Colonic mucosa (tissue), 4 donors: Measurements from ENCODE around the gene TSPAN9. TPM values are rescaled to one million over a fixed set of nuclear protein-coding genes. Genes with fewer than 3 reads are reported as not detected.

Experiments used
- DNase-seq: peaks from one replicate; pipeline ENCODE4 v3.0.0-alpha.2; 2020
- H3K27ac ChIP-seq: fragments of 200-600 bp; one replicate; pipeline ENCODE4 v1.8.0; 2021
- H3K27me3 ChIP-seq: fragments of 200-600 bp; one replicate; pipeline ENCODE4 v1.8.0; 2021
- H3K36me3 ChIP-seq: fragments of 200-600 bp; one replicate; pipeline ENCODE4 v1.8.0; 2021
- H3K4me1 ChIP-seq: fragments of 200-600 bp; one replicate; pipeline ENCODE4 v1.8.0; 2021; ENCODE audit warnings: mild to moderate bottlenecking
- H3K4me3 ChIP-seq: fragments of 200-600 bp; one replicate; pipeline ENCODE4 v1.8.0; 2021
- H3K9ac ChIP-seq, 2 donors: one replicate each; pipeline ENCODE4 v1.7.0; 2013; ENCODE audit warnings: control low read depth in 2 of 2, low read depth in 2 of 2, low read length in 2 of 2
- H3K9me3 ChIP-seq: fragments of 200-600 bp; one replicate; pipeline ENCODE4 v1.8.0; 2021
- intact Hi-C: fragments of 100-400 bp; cut with DNase I; formaldehyde crosslinking; loops from one replicate; pipeline ENCODE4 v1.14.1; 2022
- total RNA-seq, 2 donors: library from RNA; stranded (reverse); fragmentation: NEBNext Ultra II Directional in 1 of 2; extraction: Animal tissue kit (Norgen Biotek cat#: 25700) in 1 of 2; gene quantifications; one replicate each; pipeline ENCODE4 v1.2.1, GENCODE V29; 2021
- TF ChIP-seq, protein P1 (sequence below): fragments of 200-600 bp; IDR thresholded peaks from one replicate; pipeline ENCODE4 v1.8.0; 2022; ENCODE audit warnings: antibody characterized with exemption, mild to moderate bottlenecking
- donor health status: healthy.
- donor health status: DM: no; HTN: no; CAD: no.
- donor health status: DM: no; HTN: no; CAD: no.

The TSPAN9 gene
- total RNA-seq, 2 donors from 2014 or later: 4.7 to 9.9 TPM

DNA sequence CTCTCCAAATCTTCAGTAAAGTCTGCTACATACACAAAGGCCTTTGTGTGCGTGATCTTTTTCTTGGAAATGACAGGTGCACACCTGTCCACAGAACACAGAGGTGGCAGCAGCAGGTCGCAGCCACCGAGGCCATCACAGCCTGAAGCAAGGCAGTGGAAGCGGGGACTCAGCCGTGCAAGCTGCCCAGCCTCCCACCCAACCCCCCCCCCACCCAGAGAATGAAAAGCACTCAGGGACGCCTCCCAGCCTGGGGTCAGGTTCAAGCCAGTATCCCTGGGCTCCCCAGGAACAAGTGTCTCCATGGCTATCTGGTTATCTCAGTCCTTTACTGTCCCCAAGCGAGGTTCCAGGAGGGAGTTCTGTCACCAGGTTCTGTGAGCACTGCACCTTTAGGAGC lies 31.2 kb upstream of the TSPAN9 start:
- TF ChIP-seq, protein P1, sequence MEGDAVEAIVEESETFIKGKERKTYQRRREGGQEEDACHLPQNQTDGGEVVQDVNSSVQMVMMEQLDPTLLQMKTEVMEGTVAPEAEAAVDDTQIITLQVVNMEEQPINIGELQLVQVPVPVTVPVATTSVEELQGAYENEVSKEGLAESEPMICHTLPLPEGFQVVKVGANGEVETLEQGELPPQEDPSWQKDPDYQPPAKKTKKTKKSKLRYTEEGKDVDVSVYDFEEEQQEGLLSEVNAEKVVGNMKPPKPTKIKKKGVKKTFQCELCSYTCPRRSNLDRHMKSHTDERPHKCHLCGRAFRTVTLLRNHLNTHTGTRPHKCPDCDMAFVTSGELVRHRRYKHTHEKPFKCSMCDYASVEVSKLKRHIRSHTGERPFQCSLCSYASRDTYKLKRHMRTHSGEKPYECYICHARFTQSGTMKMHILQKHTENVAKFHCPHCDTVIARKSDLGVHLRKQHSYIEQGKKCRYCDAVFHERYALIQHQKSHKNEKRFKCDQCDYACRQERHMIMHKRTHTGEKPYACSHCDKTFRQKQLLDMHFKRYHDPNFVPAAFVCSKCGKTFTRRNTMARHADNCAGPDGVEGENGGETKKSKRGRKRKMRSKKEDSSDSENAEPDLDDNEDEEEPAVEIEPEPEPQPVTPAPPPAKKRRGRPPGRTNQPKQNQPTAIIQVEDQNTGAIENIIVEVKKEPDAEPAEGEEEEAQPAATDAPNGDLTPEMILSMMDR: no peak
- no peak for DNase-seq
- H3K4me1 ChIP-seq: no peaks in the 10 kb centered on the region
- intact Hi-C loops: no loop called here
- no peak overlapping the region for H3K9ac ChIP-seq
- no peaks in the 10 kb centered on the region for H3K36me3 ChIP-seq
- H3K9me3 ChIP-seq: no peaks in the 10 kb centered on the region
- no peak overlapping the region for H3K27ac ChIP-seq
- H3K27me3 ChIP-seq: no peaks in the 10 kb centered on the region
- H3K4me3 ChIP-seq: no peak overlapping the region

- Histone ChIP-seq H3K27me3 (no peaks in the 10 kb centered on the region), H3K9ac (no peak overlapping the region), H3K4me1 (no peaks in the 10 kb centered on the region), H3K4me3 (no peak overlapping the region), H3K9me3 (no peaks in the 10 kb centered on the region), H3K27ac (no peak overlapping the region), H3K36me3 (no peaks in the 10 kb centered on the region)
- no peak for DNase-seq
- TF ChIP-seq, protein P1: no peak
- intact Hi-C loops: no loop called here
Measured at GRCh38 chr12:3046441-3047200, 30.6 kb upstream of the TSPAN9 start.

DNA sequence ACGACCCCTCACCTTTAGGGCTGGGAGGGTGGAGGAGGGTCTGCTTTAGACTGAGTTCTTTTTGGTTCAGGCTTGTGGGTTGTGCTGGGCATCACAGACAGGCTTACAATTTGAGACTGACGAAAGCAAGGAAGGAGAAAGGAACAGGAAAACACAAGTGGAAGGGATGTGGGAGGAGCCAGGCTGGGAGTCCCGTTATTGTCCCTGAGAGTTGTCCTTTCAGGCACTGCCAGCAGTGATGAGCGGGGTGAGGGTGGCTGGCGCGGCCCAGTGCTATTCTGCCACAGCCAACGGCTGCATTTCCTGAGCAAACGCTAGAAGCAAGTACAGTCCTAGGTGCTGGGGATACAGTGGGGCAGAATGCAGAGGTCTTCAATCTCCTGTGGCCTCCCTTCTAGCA lies 29.2 kb upstream of the TSPAN9 start:
- Histone ChIP-seq H3K9me3 (no peaks in the 10 kb centered on the region), H3K27me3 (no peaks in the 10 kb centered on the region), H3K27ac (no peak overlapping the region), H3K4me3 (no peak overlapping the region), H3K36me3 (no peaks in the 10 kb centered on the region), H3K4me1 (no peaks in the 10 kb centered on the region), H3K9ac (no peak overlapping the region)
- intact Hi-C loops: no loop called here
- DNase-seq: no peak
- TF ChIP-seq, protein P1: no peak

DNA sequence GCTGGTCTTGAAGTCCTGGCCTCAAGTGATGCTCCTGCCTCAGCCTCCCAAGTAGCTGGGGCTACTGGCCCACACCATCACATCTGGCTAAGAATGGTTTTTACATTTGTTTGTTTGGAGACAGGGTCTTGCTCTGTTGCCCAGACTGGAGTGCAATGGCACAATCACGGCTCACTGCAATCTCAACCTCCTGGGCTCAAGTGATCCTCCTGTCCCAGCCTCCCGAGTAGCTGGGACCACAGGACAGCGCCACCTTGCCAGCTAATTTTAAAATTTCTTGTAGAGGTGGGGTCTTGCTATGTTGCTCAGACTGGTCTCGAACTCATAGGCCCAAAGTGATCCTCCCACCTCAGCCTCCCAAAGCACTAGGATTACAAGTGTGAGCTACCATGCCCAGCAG lies 28.6 kb upstream of the TSPAN9 start:
- intact Hi-C loops: no loop called here
- Histone ChIP-seq H3K9me3 (no peaks in the 10 kb centered on the region), H3K4me1 (no peaks in the 10 kb centered on the region), H3K36me3 (no peaks in the 10 kb centered on the region), H3K4me3 (no peak overlapping the region), H3K27me3 (no peaks in the 10 kb centered on the region), H3K27ac (no peak overlapping the region), H3K9ac (no peak overlapping the region)
- no peak for DNase-seq
- TF ChIP-seq, protein P1: no peak

DNA sequence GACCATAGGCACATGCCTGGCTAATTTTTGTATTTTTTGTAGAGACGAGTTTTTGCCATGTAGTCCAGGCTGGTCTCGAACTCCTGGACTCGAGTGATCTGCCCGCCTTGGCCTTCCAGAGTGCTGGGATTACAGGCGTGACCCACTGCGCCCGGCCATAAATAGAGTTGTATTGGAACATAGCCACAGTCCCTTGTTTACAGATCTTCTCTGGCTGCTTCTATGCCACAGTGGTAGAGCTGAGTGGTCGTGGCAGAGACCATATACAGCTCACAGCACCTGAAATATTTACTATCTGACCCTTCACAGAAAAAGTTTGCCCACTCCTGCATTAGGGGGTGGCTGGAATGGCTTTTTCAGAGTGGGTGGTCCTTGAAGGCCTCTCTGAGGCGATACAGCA lies 28.0 kb upstream of the TSPAN9 start:
- no peak overlapping the region for H3K9ac ChIP-seq

More for the DNA sequence above, 28.0 kb upstream of the TSPAN9 start:
- Histone ChIP-seq H3K27ac (no peak overlapping the region), H3K9me3 (no peaks in the 10 kb centered on the region), H3K36me3 (no peaks in the 10 kb centered on the region), H3K4me1 (no peaks in the 10 kb centered on the region), H3K27me3 (no peaks in the 10 kb centered on the region), H3K4me3 (no peak overlapping the region)
- intact Hi-C loops: no loop called here
- no peak for DNase-seq
- TF ChIP-seq, protein P1: no peak
